Bronchial smooth muscle cell (primary cell): ENCODE data around the gene TNFSF11. TPM values are rescaled to one million over a fixed set of nuclear protein-coding genes. Genes with fewer than 3 reads are reported as not detected.

Source experiments
- total RNA-seq: library from RNA; depleted of rRNA; stranded (reverse); fragments of >200 nt; gene quantifications from 2 replicates; pipeline ENCODE4 v1.2.1, GENCODE V29; 2014

Gene TNFSF11, protein sequence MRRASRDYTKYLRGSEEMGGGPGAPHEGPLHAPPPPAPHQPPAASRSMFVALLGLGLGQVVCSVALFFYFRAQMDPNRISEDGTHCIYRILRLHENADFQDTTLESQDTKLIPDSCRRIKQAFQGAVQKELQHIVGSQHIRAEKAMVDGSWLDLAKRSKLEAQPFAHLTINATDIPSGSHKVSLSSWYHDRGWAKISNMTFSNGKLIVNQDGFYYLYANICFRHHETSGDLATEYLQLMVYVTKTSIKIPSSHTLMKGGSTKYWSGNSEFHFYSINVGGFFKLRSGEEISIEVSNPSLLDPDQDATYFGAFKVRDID
- under 0.01 TPM in 1 of 2 replicates, not detected in the other for total RNA-seq

GRCh38 chr13:42574011-42574410 is at the start of gene TNFSF11:
TSS of gene TNFSF11 (plus strand) at chr13:42574152. CDS start at chr13:42574304, 152 bp downstream.

Other genes starting within 250 kb of the TNFSF11 start
- not detected in 2 replicates for gene FAM216B, start 207.4 kb downstream of the TNFSF11 start, total RNA-seq